A549 treated with DMSO at 1 μM for 4 hours (cell line): Measurements from ENCODE around the gene FCGR3B. TPM values are rescaled to one million over a fixed set of nuclear protein-coding genes. Genes with fewer than 3 reads are reported as not detected.

ENCODE experiments used
- total RNA-seq: library from RNA; stranded (reverse); fragments of 200-300 nt; extraction: Qiagen RNA extraction; gene quantifications from 5 replicates; pipeline ENCODE4 v1.2.3, GENCODE V29; 2022; ENCODE audit warnings: low read depth

Gene FCGR3B
- not detected in 5 replicates for total RNA-seq

DNA sequence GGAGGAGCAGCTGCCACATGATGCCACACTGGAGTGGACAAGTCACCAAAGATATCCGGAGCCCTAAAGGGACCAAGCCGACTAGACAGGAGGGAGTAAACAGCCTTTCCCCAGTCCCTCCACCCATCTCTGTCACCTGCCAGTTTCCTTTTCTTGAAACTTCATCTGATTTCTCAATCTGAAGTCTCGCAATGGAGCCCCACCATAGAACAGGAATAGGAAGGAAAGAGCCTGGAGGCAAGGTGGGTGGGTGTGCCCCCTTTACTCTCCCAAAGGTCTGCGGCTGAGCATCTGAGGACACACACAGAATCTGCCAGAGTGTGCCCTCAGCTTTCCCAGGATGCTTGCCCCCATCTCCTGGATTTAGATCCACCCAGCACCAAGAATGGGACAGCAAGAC is at the start of gene FCGR3B:
FCGR3B (minus strand) TSS at position 101 of the 400 bp plus-strand sequence; CDS start at position 19, 82 bp downstream.

DNA sequence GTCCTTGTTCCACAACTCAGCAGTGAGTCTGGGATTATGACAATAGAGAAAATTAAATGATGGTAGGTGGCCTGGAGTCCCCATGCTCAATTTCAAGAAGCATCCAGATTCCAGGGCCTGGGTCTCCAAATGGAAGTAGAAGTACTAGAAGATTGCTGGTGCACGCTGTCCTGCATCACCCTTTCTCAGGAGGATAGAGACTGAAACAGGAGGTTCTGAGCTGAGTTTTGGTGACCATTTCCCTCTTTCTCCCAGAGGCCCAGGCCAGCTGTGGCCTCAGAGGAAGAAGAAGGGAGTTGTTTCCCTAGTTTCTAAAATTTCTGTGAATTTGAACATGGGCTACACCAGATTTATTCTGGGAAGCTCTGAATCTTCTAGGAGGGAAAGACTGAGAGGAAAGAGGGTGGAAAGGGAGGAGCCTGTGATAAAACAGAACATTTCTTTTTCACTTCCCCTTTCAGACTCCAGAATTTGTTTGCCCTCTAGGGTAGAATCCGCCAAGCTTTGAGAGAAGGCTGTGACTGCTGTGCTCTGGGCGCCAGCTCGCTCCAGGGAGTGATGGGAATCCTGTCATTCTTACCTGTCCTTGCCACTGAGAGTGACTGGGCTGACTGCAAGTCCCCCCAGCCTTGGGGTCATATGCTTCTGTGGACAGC is 31.8 kb upstream of the FCGR3B start, which contains the start of gene FCGR2B:
FCGR2B (plus strand) TSS at position 460 of the 656 bp plus-strand sequence; CDS start at position 559, 99 bp downstream.

Other genes starting within 250 kb of the FCGR3B start
- gene FCGR2A, start 125.7 kb downstream of the FCGR3B start, total RNA-seq: not detected in 5 replicates
- 1.5 to 11.0 TPM (median 3.6 TPM) in 5 replicates for gene HSPA6, start 106.6 kb downstream of the FCGR3B start, total RNA-seq
- gene FCGR3A, start 81.4 kb downstream of the FCGR3B start, total RNA-seq: not detected in 5 replicates
- not detected in 5 replicates for gene FCGR2B, start 32.0 kb upstream of the FCGR3B start, total RNA-seq
- 0.06 to 0.09 TPM in 2 of 5 replicates, not detected in the others for gene FCRLA, start 76.1 kb upstream of the FCGR3B start, total RNA-seq
- gene FCRLB, start 90.4 kb upstream of the FCGR3B start, total RNA-seq: 1.2 to 1.9 TPM (median 1.7 TPM) in 5 replicates
- 44.0 to 57.9 TPM (median 45.1 TPM) in 5 replicates for gene DUSP12, start 118.6 kb upstream of the FCGR3B start, total RNA-seq
- 12.0 to 14.3 TPM (median 13.3 TPM) in 5 replicates for gene ATF6, start 135.1 kb upstream of the FCGR3B start, total RNA-seq